GM21367 (cell line): ENCODE data around the gene IQCK.

Experiments
- ATAC-seq: cut with Tn5 transposase; IDR thresholded peaks from one replicate; pipeline ENCODE4 v1.9.1; 2021; ENCODE audit not compliant: unreplicated experiment

The IQCK gene

DNA sequence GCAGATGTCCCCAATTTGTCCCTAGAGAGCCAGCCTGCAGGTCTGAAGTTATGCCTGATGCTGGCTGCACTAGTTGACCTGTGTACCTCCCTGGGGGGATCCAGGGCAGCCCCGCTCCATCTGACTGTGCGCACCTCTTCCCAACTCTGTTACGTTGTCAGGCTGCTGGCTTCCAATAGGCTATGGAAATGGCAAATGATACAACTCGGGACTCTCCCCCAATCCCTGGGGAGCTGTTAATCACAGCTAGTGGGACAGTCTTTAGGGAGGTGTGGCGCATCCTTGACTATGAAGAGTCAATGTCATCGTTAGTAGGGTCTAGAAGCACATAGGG is 136.4 kb downstream of the IQCK start:
- ATAC-seq, result no peak

- no peak for ATAC-seq
These were observed 138.0 kb downstream of the IQCK start for GRCh38 chr16:19856120-19856519.

DNA sequence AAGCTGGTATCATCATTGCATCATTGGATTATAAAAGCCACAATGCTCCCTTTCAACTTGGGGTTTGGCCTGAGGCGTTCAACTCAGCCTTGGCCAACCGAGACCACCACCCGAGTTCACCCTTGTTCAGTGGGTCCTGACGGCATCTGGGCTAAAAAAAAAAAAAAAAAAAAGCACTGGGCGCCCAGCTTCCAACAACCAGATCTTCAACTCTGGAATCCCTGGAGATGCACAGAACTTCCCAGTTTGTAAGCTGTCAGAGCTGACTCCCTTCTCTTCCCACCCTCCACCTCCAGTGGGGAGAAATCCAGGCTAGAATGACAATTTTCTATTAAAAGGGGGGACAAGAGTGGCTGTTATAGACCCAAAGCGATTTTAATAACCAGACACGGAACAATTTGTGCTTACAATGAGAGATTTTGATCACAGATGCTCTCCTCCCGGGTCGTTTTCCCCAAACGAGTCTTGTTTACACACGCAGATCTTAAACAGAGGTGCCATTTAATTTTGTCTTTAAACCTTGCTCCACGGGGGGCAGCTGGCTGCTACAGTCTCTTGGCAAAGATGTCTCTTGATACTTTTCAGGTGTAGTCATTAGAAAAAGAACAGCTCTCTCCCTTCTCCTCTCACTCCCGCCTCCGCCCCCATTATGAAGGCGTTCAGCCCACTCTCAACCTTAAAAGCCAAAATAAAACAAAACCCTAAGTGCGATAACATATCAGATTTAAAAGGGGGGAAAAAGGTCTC is 139.7 kb downstream of the IQCK start:
- ATAC-seq, result no peak

DNA sequence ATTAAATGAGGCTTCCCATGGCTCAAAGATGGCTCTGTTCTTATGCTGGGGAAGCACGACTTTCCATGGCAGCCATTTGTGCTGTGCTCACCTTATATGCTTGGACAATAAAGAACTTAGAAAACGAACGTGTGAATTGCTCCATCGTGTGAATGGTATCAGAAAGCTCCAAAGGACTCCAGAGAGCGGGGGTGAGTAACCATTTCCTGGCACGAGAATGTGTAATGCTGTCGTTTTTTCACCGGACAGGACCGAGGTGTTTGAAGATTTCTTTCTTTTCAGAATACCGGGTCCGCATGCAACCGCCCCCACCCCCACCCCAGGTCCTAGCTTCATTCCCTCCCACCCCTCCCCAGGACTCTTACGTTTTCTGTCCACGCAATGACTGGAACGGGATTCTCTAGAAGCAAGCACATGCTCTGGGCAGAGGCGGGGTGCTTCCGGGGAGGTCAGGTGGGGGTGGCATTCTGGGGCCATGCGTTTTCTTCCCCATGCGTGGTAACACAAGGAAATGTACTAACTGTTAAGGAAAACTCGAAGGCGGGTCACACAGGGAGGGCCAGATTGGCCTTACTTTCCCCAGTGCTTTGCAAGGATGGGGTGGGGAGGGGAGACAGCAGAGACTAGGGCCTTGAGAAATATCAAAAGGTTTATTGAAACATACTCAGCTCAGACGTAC is 140.4 kb downstream of the IQCK start:
- ATAC-seq, result no peak

GRCh38 chr16:19859166-19859565 is 141.1 kb downstream of the IQCK start:
- no peak for ATAC-seq

GRCh38 chr16:19859603-19860002 is 141.5 kb downstream of the IQCK start:
- no peak for ATAC-seq

DNA sequence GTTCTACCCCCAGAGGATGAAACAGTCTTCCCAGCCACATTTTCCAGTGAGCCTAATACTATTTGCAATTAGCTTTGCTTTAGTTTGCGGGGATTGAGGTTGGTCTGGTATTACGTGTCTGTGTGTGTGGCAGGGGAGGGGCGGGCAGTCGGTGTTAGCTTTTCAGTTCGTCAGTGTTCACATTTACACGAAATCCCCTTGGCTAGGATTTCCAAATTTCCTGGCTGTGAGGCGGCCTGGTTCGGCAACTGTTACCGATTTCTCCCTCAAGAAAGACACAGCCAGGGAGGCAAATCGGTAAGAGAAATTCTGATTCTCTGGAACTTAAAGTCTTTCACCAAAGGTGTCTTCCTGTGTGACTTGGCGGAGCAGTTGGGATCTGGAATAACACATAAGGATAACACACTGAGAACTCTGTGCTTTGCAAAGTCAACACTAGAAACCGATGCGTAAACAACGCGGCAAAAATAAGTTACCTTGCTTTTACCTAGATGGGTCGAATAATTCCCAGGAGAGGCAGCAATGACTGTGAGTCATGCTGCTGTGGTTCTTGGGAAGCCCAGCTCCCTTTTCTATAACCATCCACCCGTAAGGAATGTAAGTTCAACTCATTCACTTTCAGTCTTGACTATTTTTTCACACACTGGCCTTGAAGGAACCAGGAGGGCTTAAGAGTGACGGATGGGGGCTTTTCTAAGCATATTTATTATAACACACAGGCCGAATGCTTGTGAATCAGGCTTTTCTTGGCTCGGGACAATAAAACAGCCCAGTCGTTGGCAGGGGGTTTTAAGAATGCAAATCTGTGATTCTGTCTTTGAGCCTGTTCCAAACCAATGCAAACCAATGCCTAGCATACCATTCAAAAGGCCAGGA is 142.3 kb downstream of the IQCK start:
- no peak for ATAC-seq

DNA sequence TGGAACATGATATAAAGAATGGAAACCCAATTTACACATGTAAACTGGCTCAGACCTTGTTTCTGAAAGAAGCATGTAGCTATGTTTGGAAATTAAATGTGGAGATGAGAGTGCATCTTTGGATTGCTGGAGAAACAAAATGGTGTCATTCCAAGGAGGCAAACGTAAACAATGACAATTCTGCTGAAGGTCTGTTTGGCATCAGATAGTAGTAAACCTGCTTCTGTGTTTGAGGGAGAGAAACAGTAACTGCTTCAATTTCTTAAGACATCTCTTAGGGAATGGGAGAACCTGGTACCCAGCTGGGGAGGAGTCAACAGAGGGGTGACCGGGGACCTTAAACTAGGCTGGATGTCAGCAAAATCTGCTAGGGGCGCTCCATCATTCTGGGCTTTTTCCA is 143.1 kb downstream of the IQCK start:
- ATAC-seq, result no peak

- no peak for ATAC-seq
These were observed 143.8 kb downstream of the IQCK start for GRCh38 chr16:19861811-19862327.

DNA sequence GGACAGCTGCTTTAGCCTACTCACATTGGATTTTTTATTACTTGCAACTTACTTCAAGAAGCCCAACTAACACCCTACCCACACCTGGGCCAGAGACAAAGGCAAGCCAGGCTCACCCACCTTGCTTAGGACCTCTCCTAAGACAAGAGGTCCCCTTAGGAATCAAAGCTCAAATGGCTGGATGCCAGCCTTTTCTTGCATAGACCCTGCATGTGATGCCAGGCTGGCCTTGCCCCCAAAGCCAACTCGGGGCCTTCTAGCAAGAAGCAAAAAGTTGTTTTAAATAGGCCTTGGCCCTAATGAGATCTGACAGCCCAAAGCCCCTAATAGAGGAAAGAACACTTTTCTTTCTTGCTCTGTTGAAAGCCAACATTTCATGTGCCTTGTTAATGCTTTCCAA is 145.9 kb downstream of the IQCK start:
- no peak for ATAC-seq

DNA sequence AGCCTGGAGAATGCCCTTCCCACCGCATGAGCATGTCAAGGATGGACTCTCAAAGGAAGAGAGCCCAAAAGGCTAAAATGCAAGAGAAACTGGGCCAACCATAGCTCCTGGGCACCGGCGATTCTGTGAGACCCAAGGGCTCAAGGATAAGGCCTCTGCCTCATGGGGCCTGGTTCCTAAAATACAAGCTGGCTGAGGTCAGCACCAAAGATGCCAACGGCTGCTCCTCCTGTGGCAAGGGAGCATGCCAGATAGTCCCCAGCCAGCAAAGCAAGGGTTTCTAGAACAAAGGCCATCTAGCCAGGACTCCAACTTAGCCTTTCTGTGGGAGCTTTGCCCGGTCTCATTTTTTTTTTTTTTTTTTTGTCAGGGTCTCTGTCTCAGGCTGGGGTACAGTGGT is 146.5 kb downstream of the IQCK start:
- no peak for ATAC-seq

- no peak for ATAC-seq
These were observed 150.3 kb downstream of the IQCK start for GRCh38 chr16:19868421-19868820.

DNA sequence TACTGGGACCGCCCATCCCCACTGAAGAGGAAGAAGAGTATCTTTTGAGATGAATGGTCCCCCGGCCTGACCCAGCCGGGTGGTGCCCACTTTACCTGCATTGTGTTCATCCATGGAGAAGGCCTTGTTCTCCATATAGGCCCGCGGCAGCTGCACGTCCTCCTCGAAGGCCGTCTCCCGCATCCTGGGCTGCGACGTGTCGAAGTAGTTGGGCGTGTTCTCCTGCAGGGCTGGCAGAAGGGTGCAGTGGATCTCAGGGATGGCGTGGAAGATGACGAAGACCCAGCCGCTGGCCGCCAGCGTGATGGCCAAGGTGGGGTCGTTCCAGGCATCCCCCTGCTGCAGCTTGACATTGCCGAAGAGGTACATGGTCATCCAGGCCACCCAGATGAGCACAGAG is 153.7 kb downstream of the IQCK start:
- no peak for ATAC-seq

GRCh38 chr16:19872179-19872863 is 154.2 kb downstream of the IQCK start:
- ATAC-seq, result no peak

DNA sequence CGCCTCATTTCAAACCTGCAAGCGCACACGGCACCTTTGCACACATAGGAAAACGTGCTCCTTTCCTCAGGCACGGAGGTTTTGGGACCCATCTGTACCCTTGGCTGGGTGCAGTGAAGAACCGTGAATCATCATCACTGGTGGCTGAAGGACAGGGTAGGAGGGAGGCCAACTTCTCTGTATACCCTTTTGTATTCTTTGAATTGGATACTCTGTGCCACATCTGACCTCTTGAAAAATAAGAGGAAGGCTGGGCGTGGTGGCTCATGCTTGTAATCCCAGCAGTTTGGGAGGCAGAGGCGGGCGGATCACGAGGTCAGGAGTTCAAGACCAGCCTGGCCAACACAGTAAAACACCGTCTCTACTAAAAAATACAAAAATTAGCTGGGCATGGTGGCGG is 154.9 kb downstream of the IQCK start:
- no peak for ATAC-seq

DNA sequence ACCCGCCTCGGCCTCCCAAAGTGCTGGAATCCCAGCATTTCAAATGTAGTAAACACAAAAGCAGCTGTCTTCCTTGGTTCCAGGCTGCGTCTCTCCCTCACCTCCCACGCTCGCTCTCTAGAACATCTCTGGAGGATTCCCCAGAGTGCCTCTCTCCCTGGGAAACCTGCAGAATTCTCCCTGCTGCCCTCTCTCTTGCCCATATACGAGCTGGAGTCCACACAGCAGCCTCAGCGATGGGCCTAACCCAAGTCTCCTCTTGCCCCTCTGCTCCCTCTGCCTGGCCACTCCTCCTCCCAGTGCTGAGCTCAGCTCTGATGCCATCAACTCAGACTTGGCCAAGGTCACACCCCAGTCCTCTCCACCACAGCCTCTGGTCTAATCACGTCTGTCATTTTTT is 156.0 kb downstream of the IQCK start:
- no peak for ATAC-seq

- no peak for ATAC-seq
These were observed 156.9 kb downstream of the IQCK start for GRCh38 chr16:19874851-19875546.

DNA sequence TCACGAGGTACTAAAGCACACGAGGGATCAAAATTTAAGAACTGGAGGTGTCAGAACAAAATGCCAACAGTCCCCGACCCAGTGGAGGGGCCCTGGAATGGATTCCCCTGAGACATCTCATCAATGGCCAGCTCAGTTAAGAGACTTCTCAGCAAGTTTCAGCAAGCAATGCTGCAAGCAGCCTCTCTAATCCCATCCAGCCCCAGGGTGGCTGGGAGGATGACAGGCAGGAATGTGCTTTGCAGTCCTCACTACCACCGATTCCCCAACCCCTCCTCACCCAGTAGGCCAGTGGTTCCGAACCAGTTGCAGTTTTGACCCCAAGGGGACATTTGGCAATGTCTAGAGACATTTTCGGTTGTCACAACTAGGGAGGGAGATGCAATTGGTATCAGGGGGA is 157.8 kb downstream of the IQCK start:
- ATAC-seq, result no peak

DNA sequence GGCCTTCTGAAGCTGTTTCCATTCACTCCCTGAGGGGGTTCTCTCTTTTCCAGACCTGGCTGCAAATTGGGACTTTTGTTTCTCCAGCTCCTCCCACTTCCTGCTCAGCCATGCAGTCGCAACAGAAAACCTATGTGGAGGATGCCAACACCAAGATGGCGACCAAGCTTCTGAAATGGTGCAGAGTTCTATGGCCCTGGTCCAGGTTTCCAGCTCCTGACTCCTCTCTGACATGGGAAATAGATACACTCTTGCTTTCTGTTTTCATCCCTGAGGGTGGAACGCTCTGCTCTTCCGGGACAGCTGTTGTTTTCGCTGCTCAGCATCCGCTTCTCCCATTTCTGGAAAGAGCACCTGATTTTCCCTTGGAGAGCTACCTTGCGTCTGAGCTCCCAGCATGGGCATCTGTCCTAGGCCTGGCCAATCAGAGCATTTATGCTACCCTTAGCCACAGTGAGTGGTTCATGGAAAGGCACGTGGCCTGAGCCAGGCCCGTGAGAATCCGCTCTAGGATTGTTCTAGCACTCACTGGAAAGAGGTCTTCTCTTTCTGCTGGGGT is 158.5 kb downstream of the IQCK start:
- ATAC-seq, result no peak

- ATAC-seq, result no peak
These were observed 160.7 kb downstream of the IQCK start for GRCh38 chr16:19878757-19879156.
